Measurements from ENCODE around the gene ZNF200. TPM values are rescaled to one million over a fixed set of nuclear protein-coding genes. Genes with fewer than 3 reads are reported as not detected.

ZNF200 gene
- total and polyA plus RNA-seq, 2 of the 13 experiments (the other 11 are each of a cell fraction or from before 2014, with no cell fraction given): 3.5 to 16.5 TPM

DNA sequence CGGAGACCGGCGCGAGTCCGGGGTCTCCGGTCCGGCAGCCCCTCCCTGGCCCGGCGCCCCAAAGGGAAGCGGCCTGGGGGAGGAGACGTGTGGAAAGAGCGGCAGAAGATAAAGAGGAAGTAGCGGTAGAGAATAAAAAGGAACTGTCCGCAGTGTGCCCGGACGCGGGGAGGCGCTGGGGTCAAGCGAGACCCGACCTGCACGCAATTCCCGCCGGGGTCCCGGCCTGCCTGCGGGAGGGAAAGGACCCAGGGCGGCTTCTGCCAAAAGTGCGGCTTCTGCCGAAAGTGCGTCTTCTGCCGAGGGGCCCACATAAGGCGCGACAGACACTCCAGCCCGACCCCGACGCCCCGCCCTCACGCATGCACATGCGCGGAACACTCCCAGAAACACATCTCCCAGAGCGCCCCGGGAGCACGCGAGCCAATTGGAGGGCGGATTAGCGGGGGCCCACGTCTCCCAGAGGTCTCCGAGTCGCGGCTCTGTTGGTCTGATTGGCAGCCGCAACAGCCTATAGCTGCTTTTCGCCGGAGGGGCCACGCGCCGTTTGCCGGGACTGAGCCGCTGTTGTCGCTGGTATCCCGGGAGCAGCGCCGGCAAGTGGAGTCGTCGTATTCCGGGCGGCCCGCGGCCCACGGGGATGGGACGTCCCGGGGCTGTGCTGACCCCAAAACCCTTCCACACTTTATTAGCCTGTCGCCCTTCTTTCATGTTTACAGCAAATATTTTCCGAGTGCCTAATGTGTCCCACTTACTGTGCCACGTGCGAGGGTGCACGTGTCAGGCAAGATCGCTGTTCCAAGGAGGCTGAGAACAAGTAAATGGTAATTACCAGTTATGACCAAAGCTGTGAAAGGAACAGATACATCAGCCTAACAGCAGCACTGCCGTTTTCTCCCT is 29.4 kb upstream of the ZNF200 start (continued):
- TF ChIP-seq, protein P1, sequence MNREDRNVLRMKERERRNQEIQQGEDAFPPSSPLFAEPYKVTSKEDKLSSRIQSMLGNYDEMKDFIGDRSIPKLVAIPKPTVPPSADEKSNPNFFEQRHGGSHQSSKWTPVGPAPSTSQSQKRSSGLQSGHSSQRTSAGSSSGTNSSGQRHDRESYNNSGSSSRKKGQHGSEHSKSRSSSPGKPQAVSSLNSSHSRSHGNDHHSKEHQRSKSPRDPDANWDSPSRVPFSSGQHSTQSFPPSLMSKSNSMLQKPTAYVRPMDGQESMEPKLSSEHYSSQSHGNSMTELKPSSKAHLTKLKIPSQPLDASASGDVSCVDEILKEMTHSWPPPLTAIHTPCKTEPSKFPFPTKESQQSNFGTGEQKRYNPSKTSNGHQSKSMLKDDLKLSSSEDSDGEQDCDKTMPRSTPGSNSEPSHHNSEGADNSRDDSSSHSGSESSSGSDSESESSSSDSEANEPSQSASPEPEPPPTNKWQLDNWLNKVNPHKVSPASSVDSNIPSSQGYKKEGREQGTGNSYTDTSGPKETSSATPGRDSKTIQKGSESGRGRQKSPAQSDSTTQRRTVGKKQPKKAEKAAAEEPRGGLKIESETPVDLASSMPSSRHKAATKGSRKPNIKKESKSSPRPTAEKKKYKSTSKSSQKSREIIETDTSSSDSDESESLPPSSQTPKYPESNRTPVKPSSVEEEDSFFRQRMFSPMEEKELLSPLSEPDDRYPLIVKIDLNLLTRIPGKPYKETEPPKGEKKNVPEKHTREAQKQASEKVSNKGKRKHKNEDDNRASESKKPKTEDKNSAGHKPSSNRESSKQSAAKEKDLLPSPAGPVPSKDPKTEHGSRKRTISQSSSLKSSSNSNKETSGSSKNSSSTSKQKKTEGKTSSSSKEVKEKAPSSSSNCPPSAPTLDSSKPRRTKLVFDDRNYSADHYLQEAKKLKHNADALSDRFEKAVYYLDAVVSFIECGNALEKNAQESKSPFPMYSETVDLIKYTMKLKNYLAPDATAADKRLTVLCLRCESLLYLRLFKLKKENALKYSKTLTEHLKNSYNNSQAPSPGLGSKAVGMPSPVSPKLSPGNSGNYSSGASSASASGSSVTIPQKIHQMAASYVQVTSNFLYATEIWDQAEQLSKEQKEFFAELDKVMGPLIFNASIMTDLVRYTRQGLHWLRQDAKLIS (CRISPR knock-in tag; IDR thresholded peaks at IDR 0.05): no peak
- TF ChIP-seq LCORL (IDR thresholded peaks at IDR 0.05) (no peak), LCORL (CRISPR knock-in tag; IDR thresholded peaks at IDR 0.05) (no peak; the same call in 1 of the 2 replicates), ZNF773 (CRISPR knock-in tag; IDR thresholded peaks at IDR 0.05; ENCODE audit: borderline replicate concordance) (no peak), PCBP1 (IDR thresholded peaks at IDR 0.05; ENCODE audit: borderline replicate concordance, low read depth, low read length) (no peak), ZNF678 (CRISPR knock-in tag; IDR thresholded peaks at IDR 0.05) (0 out of 2 replicates have a peak, but pooled peaks have one; percentile 32), MEIS1 (CRISPR knock-in tag; IDR thresholded peaks at IDR 0.05; ENCODE audit: borderline replicate concordance) (no peak), ZNF354B (CRISPR knock-in tag; IDR thresholded peaks at IDR 0.05) (0 out of 2 replicates have a peak, but pooled peaks have one; percentile 34), SIX4 (CRISPR knock-in tag; IDR thresholded peaks at IDR 0.05) (no peak), ZNF264 (CRISPR knock-in tag; IDR thresholded peaks at IDR 0.05) (no peak), TCF12 (IDR thresholded peaks at IDR 0.05) (no peak), TCF12 (CRISPR knock-in tag; IDR thresholded peaks at IDR 0.05) (peak; percentile 56; the same call in 1 of the 2 replicates)
- TF ChIP-seq, protein P2, sequence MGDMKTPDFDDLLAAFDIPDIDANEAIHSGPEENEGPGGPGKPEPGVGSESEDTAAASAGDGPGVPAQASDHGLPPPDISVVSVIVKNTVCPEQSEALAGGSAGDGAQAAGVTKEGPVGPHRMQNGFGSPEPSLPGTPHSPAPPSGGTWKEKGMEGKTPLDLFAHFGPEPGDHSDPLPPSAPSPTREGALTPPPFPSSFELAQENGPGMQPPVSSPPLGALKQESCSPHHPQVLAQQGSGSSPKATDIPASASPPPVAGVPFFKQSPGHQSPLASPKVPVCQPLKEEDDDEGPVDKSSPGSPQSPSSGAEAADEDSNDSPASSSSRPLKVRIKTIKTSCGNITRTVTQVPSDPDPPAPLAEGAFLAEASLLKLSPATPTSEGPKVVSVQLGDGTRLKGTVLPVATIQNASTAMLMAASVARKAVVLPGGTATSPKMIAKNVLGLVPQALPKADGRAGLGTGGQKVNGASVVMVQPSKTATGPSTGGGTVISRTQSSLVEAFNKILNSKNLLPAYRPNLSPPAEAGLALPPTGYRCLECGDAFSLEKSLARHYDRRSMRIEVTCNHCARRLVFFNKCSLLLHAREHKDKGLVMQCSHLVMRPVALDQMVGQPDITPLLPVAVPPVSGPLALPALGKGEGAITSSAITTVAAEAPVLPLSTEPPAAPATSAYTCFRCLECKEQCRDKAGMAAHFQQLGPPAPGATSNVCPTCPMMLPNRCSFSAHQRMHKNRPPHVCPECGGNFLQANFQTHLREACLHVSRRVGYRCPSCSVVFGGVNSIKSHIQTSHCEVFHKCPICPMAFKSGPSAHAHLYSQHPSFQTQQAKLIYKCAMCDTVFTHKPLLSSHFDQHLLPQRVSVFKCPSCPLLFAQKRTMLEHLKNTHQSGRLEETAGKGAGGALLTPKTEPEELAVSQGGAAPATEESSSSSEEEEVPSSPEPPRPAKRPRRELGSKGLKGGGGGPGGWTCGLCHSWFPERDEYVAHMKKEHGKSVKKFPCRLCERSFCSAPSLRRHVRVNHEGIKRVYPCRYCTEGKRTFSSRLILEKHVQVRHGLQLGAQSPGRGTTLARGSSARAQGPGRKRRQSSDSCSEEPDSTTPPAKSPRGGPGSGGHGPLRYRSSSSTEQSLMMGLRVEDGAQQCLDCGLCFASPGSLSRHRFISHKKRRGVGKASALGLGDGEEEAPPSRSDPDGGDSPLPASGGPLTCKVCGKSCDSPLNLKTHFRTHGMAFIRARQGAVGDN (CRISPR knock-in tag; IDR thresholded peaks at IDR 0.05): peak; percentile 97
- TF ChIP-seq, protein P3, sequence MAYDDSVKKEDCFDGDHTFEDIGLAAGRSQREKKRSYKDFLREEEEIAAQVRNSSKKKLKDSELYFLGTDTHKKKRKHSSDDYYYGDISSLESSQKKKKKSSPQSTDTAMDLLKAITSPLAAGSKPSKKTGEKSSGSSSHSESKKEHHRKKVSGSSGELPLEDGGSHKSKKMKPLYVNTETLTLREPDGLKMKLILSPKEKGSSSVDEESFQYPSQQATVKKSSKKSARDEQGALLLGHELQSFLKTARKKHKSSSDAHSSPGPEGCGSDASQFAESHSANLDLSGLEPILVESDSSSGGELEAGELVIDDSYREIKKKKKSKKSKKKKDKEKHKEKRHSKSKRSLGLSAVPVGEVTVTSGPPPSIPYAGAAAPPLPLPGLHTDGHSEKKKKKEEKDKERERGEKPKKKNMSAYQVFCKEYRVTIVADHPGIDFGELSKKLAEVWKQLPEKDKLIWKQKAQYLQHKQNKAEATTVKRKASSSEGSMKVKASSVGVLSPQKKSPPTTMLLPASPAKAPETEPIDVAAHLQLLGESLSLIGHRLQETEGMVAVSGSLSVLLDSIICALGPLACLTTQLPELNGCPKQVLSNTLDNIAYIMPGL (CRISPR knock-in tag; IDR thresholded peaks at IDR 0.05; ENCODE audit: borderline replicate concordance in 1 of 2, low read depth in 1 of 2): peak; percentile 33 to 56; a peak in 2 of 4 replicates

All from HepG2 (cell line).